ENCODE measurements around the gene CDCA7L. TPM values are rescaled to one million over a fixed set of nuclear protein-coding genes. Genes with fewer than 3 reads are reported as not detected.
"Not testable (repeated sequence)": the region's sequence is repeated elsewhere in the genome, so short reads cannot be mapped to it uniquely, and the experiment has no call there.

The CDCA7L gene
- total RNA-seq, 1 donor from 2014 or later, result 47.6 TPM

DNA sequence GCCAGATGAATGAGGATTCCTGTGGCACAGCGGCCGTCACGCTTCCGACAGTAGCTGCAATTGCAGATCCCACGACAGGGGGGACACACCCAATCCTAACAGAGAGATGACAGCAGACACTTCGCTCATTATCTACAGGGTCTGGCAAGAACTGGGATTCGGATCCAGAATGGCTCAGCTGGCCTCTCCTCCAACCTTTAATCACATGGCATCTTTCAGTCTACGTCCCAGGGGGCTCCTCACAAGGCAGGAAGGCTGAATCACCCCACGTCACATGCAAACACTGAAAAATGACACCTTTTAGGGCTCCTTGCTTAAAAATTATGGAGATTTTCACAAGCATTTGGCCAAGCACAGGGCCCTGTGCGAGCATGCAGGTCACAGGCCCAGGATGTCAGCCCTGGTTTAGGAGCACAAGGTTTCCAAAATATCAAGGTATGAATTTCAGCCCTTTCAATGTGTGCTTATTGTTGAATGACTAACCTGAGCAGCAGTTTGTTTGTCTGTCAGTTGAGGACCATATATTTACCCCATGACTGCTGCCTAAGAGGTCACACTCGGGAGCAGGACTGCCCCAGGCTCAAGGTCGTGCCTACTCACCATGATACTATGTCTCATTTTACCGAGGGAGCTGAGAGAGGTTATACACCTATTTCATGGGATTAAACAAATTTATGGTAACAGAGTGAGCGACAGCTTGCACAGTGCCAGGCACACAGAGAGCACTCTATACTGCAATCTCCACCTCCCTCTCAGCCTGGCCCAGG lies 42.5 kb downstream of the CDCA7L start:
- DNase-seq, result peak; percentile 21

- no peak for DNase-seq
Observed at GRCh38 chr7:21902240-21902639, 43.5 kb downstream of the CDCA7L start.

DNA sequence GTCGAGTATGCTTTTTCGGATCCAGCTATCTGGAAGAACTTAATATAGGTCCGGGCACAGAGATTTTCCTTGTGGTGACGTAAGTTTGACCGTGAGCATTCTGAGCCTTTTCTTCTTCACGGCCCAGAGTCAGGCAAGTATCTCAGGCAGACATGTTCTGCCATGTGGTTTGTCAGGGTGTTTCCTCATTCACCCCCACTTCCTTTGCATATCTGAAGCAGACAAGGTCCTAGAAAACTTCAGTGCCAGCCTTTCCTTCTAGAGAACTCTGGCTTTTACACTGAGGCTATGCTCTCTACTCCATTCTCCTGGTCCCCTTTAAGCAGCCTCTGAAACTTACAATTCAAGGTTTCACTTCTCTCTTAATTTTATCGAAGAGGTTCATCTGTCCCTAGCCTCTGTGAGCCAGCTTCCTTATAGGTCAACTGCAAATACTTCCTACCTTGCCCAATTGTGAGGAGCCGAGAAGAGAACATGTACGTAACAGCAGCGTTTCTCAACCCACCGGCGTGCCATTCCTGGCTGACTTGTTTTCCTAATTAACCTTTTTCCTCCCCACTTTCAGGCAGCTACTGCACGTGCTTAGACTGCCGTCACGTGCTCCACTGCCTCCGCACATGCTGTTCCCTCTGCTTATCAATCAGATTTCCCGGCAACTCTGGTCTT lies 47.3 kb downstream of the CDCA7L start:
- no peak for DNase-seq

DNA sequence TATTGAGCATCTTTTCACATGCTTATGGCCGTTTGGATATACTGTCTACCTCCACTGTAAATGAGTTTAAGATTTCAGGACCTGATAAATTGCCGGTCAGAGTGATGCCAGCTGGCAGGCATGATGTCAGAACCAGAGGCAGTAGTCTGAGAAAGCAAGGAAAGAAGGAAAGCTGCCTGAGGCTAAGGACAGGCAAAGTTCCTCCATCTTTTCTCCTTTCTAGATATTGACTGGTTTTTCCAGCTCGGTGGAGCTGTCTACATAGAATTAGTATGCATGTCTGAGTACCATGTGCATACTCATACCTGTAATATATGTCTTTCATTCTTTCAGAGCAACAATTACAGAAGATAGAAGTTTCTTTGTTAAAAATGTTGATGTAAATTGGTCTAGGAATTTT lies 52.3 kb downstream of the CDCA7L start:
- no peak for DNase-seq

DNA sequence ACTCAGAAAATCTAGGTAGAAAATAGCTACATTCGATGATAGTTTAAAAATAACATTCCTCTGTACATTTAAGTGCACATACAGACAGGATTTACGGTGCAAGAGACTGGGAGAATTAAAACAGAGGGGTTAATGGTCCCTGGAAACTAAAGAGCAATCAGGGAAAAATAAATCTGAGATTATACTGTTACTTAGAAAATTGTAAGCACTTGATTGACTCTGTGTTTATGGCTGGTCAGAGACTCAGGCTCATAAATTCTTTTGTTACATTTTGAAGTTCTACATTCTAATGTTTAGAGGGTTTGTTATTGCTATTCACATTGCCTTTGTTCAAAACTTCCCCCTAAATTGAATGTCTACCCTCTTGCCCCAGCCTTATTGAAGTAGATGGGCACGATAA lies 54.4 kb downstream of the CDCA7L start:
- no peak for DNase-seq

DNA sequence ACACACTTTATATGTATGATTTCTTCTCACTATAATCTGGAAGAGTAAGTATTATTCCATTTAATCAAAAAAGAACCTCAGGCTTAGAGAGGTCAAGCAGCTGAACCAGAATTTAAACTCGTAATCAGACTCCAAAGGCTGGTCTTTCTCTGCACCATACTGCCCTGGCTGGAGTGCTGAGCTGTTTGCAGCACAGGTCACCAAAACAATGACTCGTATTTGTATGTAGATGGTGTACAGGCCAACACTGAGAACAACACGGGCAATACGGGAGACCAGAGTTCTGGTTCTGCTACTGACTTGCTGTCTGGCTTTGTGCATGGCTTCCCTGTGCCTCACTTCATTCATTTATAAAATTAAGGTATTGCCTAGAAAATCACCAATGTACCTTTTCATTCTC lies 57.9 kb downstream of the CDCA7L start:
- no peak for DNase-seq

DNA sequence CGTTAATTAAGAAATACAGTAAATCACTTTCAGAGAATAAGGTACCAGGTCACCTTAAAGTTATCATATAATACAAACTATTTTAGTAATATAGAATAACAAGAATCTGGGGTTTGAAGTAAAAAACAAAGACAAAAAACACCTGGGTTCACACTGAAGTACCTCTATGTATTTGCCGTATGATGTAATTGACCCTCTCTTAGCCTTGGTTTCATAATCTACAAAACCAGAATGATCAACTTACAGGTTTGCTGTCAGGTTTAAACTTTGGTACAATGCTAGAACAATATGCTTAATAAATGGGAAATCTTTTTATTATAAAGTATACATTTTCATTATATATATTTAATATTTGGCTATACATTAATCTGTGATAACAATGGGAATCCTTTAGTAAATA lies 58.3 kb downstream of the CDCA7L start:
- no peak for DNase-seq

DNA sequence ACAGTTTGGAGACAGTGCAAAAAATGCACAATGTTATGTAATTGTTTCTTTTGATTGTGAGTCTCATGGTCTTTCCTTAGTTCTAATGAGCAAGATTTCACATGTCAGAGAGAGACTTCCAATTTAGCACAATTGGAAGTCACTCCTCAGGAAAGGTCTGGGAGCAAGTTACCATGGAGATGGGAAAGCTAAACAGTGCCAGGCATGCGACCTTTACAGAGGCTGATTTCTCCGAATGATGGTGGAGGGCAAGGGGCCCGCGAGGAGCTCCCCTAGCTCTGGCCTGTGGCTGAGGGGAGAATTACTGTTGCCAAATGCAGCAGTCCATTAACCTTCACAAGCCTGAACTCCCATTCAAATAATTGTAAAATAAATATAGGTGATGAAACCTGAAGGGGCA lies 59.3 kb downstream of the CDCA7L start:
- DNase-seq, result peak; percentile 10

- DNase-seq, result no peak
Observed at GRCh38 chr7:21884496-21884895, 61.2 kb downstream of the CDCA7L start.

GRCh38 chr7:21883501-21883900 lies 62.2 kb downstream of the CDCA7L start:
- not testable (repeated sequence) for DNase-seq

DNA sequence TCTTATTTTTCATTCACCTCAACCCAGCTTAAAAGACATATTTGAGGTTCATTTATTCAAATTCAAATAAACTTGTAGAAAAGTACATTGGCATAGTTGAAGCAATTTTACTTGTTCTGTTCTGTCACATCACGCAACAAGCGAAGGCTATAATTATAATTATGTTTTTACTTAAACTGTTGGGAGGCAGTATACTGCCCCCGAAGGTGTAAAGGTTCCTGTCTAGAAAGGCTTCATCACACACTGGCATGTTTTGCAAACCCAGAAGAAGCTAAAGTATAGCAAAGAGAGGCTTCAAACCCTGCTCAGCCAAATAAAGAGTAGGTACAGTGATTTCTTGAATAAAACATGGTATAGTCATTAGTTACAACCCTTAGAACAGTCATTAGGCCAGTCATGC lies 62.6 kb downstream of the CDCA7L start:
- DNase-seq, result no peak

DNA sequence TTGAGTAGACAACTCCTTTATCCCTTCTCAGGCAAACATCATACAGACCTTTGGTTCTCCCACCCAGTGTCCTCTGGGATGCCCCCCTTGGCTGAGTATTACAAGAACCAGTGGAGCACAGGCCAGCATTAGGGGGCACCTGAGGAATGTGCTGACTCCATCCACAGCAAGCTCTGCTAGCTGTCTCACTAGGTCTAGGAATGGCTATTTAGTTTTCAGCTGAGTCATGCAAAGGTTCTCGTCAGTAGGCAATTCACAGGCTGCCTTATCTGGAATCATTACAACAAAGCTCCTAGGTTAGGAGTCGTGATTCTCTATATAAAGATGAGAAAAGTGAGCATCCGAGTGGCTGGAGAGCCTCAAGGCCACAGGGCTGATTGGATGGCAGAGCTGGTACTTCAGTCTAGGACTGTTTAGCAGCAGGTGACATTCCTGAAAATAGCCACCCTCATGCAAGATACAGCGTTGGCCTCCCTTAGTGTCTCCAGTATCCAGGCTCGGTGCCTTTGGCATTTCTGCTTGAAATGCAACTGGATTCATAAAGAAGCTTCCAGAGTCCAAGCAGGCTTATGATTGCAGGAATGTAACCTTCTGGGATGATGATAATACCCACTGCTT lies 75.8 kb downstream of the CDCA7L start:
- DNase-seq, result no peak

DNA sequence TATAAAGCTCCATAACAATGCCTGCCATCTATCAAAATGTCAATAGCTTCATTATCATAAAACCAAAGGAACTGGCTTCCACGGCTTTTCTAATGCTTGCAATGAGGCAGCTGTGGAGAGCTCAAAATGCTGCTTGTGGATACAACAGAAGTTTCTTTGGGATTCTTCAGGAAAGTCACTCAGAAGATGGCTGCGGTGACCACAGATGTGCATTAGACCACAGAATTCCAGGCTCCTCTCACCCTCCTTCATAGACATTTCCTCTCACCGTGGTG lies 77.2 kb downstream of the CDCA7L start:
- DNase-seq, result no peak

DNA sequence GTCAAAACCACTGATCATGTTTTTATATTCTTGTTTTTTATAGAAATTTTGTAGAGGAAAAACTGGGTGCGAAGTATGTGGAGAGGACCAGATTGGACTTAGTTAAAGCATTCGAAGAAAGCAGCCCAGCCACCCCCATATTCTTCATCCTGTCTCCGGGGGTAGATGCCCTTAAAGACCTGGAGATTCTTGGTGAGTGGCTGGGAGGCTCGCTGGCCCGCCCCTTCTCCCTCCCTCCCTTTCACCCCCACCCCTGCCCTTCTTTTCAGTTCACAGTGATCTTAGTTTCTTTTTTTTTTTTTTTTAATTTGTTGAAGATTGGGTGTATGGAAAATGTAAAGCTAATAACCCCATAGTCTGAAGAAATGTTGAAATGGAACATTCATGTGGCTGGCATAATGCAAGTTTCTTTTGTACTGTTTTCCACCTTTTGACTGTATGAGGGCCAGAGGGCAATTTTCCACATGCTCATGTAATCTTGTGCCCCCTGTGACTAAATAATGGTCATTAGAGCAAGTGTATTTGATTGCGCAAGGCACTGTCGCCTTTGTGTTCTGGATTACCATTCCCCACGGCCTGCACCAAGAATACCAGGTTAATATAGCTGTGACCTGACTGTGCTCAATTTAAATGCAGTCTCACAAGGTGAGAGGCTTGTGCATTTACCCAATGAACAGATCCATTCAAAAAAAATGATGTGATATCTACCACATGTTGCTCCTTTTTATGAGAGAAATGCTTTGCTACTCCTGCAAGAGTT lies 77.7 kb downstream of the CDCA7L start:
- DNase-seq, result no peak

- DNase-seq, result no peak
Observed at GRCh38 chr7:21867226-21867625, 78.5 kb downstream of the CDCA7L start.

- no peak for DNase-seq
Observed at GRCh38 chr7:21866731-21867130, 79.0 kb downstream of the CDCA7L start.

GRCh38 chr7:21865631-21866204 lies 80.0 kb downstream of the CDCA7L start:
- peak; percentile 30 for DNase-seq

- peak; percentile 53 for DNase-seq
Observed at GRCh38 chr7:21851559-21851967, 94.1 kb downstream of the CDCA7L start.
